ENCODE data around the gene MCF2L. TPM values are rescaled to one million over a fixed set of nuclear protein-coding genes. Genes with fewer than 3 reads are reported as not detected.

The MCF2L gene
- total RNA-seq, 2 experiments from 2014 or later: 7.9 to 8.7 TPM

DNA sequence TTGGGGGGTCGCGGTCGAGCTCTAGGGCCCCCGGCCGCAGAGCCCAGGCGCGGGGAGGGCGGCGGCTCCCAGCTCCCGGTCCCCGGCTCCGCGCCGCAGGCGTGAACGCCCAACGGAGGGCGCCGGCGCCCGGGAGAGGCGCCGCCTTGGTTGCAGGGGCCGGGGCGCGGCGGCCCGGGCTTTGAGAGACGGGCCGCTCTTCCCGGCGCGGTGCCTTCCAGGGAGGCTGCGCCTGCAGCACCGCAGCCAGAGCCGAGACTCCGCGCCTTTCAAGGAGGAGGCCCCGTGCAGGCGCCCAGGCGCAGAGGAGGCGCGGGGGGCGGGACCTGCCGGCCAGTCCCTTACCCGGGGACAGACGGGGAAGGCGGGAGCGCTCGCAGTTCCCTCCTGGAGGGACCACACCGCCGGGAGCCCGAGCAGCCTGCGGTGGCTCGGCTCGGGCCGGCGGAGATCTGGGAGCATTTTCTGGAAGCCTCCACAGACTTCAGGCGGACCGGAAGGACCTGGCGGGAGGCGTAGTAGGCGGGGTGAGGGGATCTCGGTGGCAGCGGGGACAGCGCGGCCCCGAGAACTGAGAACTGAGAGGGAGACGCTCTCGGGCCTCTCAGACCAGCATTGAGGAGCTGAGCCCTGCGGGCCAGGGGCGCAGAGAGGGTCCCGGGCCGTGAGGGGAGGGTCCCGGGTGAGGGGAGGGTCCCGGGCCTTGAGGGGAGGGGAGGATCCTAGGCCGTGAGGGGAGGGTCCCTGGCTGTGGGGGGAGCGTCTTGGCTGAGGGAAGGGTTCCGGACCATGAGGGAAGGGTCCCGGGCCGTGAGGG lies 25.5 kb upstream of the MCF2L start:
- CTCF ChIA-PET: interaction anchor here (0.6 to 3.2 kb wide), 9 partner anchors 10 to 456 kb away, joined by 3 to 25 read pairs (median 3); partner anchors contain the start of gene MCF2L
- POLR2A ChIA-PET: no interaction called here

DNA sequence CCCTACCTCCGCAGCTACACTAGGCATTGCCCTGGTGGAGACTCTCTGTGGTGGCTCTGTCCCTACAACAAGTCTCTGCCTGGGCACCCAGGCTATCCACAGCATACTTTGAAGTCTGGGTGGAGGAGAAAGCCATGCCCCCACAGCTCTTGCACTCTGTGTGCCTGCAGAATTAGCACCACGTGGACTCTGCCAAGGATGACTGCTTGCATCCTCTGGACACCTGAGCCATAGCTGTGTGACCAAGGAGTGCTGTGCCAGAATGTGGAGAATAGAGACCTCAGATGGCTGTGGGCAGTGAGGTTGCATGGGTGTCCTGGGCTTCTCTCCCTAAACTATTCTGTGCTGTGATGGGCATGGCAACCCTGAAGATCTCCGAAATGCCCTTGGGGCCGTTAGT lies 21.2 kb upstream of the MCF2L start:
- ChIA-PET CTCF (no interaction called here), POLR2A (no interaction called here)

- ChIA-PET CTCF (no interaction called here), POLR2A (no interaction called here)
Measured at GRCh38 chr13:112951674-112952371, 17.2 kb upstream of the MCF2L start.

- POLR2A ChIA-PET: no interaction called here
- CTCF ChIA-PET: no interaction called here
Measured at GRCh38 chr13:112952759-112953551, 16.1 kb upstream of the MCF2L start.

- POLR2A ChIA-PET: no interaction called here
- CTCF ChIA-PET: no interaction called here
Measured at GRCh38 chr13:112953591-112954487, 15.2 kb upstream of the MCF2L start.

DNA sequence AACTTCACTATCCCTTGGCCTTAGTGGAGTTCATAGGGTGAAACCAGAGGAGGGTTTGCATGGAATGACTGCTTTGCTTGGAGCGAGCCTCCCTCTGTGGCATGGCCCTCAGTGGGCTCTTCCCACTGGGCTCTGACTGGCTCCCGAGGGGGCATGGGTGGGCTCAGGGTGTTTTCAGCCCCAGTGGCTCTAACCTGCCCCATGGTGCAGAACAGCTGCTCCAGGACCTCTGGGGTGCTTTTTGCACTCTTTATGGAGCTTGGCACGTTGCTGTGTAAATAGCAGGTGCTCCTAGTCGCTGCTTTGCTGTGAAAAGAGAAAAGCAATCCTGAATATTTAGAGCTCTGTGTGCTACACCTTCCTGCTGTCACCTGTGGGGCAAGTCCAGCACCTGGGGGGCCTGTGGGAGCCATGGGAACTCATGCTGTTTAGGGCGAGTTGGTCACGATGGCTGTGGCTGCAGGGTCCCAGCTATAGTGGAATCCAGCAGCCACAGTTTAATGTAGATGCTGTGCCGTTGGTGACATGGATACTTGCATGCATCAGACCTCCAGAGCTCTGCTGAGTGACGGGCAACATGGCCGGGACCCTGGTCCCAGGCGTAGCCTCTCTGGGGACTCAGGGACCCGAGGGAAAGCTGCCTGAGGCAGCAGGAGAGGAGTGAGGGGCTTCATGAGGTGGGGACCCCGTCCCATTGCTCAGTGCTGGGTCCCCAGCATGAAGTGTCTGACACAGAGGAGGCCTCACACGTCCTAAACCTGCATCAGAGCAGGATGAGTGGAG lies 14.3 kb upstream of the MCF2L start:
- ChIA-PET CTCF (no interaction called here), POLR2A (no interaction called here)

- CTCF ChIA-PET: no interaction called here
- POLR2A ChIA-PET: no interaction called here
Measured at GRCh38 chr13:112955271-112955937, 13.6 kb upstream of the MCF2L start.

GRCh38 chr13:112955956-112956355 lies 13.1 kb upstream of the MCF2L start:
- CTCF ChIA-PET: no interaction called here
- POLR2A ChIA-PET: no interaction called here

DNA sequence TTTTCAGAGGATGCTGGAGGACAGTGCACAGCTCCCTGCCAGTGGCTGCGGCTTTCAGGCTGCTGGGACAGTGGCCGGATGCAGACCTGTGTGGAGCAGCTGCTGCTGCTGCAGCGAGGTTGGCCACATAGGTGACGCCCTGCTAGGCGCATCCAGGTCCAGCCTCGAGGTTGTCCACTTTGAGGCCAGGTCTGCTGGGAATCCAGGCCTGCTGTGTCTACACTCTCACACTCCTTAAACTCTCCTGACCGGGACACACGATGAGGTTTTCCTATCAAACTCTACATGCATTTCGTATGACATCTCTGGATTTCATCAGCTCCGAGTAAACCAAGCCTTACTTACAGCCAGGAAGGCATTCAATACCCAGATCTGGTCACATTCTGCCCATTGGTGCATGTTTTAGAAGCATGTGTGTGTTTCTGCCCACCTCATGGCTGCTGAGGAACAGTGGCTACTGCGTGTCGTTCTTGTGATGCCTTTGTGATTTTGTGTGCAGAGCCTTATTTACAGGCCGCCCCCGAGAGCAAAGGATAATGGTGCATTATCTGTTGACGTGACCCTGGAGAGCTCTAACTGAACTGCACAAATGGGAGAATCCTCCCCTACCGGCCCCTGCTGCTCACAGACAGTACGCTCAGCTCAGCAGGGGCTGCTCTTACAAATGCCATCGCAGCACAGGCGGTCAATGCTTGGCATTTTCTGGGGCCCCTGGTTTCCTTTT lies 12.3 kb upstream of the MCF2L start:
- CTCF ChIA-PET: no interaction called here
- POLR2A ChIA-PET: no interaction called here

- CTCF ChIA-PET: no interaction called here
Measured at GRCh38 chr13:112957295-112957677, 11.7 kb upstream of the MCF2L start.

GRCh38 chr13:112958127-112958989 lies 10.7 kb upstream of the MCF2L start:
- CTCF ChIA-PET: no interaction called here
- POLR2A ChIA-PET: no interaction called here

More at GRCh38 chr13:112957295-112957677, 11.7 kb upstream of the MCF2L start:
- POLR2A ChIA-PET: no interaction called here

DNA sequence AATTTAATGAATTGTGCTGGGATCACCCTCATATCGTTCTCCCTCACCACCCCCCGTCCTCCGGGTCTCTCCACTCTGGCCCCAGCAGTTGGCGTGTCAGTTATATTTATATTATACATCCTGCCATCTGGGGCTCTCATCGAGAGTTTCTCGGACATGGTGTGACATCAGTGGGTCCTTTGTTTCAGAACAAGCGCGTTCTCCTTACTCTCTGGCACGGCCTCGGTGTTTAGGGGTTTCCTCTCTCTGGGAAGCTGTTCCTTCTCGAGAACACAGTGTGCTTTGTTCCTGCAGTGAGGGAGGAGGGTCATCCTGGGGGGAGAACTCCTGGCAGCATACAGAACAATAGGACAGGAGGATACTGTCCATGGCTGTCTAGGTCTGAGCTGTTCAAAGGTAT lies 9.8 kb upstream of the MCF2L start:
- POLR2A ChIA-PET: no interaction called here
- CTCF ChIA-PET: no interaction called here

DNA sequence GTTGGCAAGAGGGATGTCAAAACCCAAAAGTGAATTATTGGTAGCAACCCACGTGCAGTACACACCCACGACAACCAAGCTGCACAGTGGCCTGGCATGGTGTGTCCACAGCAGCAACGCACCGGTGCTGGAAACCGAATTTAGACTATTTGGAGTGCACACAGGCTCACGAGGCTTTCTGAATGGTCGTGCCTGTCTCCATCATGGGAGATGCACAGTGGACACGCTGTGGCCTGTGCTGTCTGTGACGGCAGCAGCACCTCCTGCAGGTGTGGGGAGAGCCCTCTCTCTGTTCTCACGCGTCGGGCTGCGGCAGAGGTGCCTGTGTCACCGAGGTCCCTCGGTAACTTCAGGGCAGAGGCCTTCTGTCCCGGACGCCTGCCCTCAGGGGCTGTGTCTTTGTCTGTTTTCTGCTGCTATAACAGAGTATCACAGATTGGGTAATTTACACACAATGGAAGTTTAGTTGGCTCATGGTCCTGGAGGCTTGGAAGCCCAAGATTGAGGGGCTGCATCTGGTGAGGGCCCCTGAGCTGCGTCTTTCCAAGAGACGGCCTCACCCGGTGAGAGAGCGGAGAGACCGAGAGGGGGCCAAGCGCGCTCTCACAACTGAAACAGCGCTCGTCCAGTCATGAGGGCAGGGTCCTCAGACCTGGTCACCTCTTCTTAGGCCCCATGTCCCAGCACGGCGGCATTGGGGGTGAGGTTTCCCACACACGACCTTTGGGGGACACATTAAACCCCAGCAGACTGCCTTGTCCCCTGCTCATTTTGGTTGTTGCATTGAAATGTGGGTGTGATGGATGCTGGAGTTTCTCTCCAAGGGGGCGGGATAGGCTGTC lies 9.1 kb upstream of the MCF2L start:
- ChIA-PET CTCF (no interaction called here), POLR2A (no interaction called here)

- POLR2A ChIA-PET: no interaction called here
- CTCF ChIA-PET: no interaction called here
Measured at GRCh38 chr13:112960706-112961105, 8.3 kb upstream of the MCF2L start.

DNA sequence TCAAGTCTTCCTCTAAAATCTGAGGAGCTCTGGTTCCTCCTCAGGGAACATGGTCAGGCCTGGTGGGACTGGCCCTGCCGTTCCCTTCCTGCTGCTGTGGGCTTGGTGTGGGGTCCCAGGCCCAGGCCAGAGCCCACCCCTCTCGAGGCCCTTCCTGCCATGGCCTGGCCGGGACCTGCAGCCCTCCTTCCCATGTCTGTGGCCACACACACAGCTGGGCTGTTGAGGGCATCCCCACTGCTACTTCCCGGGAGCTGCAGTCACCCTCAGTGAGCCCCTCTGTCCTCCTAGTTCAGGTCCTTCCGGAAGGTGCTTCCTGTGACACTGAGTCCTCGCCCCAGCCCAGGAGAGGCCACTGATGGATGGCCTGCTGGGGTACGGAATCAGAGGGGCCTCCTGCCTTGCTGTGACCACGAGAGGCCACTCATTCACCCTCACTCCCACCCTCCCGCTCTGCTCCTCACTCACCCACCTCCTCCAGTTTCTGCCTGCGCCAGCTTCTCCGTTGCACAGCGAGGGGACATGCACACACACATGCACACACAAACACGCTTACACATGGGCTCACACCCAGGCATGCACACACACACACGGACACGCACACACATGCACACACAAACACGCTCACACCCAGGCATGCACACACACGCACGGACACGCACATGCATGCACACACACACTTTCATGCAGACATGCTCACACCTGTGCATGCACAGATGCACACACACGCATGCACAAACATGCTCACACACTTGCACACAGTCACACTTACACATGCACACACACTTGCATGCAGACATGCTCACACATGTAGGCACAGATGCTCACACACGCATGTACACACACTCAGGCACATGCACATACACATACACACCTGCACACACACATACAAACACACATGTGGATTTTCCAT lies 7.3 kb upstream of the MCF2L start:
- CTCF ChIA-PET: no interaction called here
- POLR2A ChIA-PET: no interaction called here
